Central memory CD4-positive, alpha-beta T cell (primary cell): ENCODE data around the gene CIAO3.
"Not testable (repeated sequence)": the region's sequence is repeated elsewhere in the genome, so short reads cannot be mapped to it uniquely, and the experiment has no call there.

ENCODE experiments used
- DNase-seq: peaks from one replicate; pipeline ENCODE4 v3.0.0; 2022
- total RNA-seq, 3 experiments: gene quantifications; one replicate each; lab custom pipeline; 2026; lab: John Stamatoyannopoulos, UW

Gene CIAO3
- 38.3 to 45.5 (median 42.8) reads per million in 3 experiments for total RNA-seq

- peak; percentile 89 for DNase-seq
These were observed at the start of gene CIAO3 for GRCh38 chr16:740764-741505. Gene CIAO3 (minus strand): TSS chr16:740997. CDS start chr16:740985, 12 bp downstream.

- DNase-seq: no peak
These were observed 49.3 kb upstream of the CIAO3 start for GRCh38 chr16:790086-790485.

GRCh38 chr16:789191-789850 is 48.5 kb upstream of the CIAO3 start:
- DNase-seq: no peak

- peak; percentile 93 for DNase-seq
These were observed 47.8 kb upstream of the CIAO3 start, which contains the start of gene CHTF18 for GRCh38 chr16:788399-789126. Gene CHTF18 (plus strand): TSS chr16:788620. CDS start chr16:788685, 65 bp downstream.

GRCh38 chr16:787978-788398 is 47.2 kb upstream of the CIAO3 start, which contains the start of gene RPUSD1:
Gene RPUSD1 (minus strand): TSS chr16:788381. CDS start chr16:787737, 644 bp downstream.
- no peak for DNase-seq

GRCh38 chr16:787321-787966 is 46.6 kb upstream of the CIAO3 start:
- DNase-seq: no peak

GRCh38 chr16:785563-786535 is 45.1 kb upstream of the CIAO3 start:
- DNase-seq: peak; percentile 63

GRCh38 chr16:784431-784830 is 43.6 kb upstream of the CIAO3 start:
- no peak for DNase-seq

- no peak for DNase-seq
These were observed 42.8 kb upstream of the CIAO3 start for GRCh38 chr16:783404-784161.

- DNase-seq: no peak
These were observed 42.1 kb upstream of the CIAO3 start for GRCh38 chr16:782766-783403.

- DNase-seq: no peak
These were observed 41.5 kb upstream of the CIAO3 start for GRCh38 chr16:782258-782657.

- DNase-seq: no peak
These were observed 40.7 kb upstream of the CIAO3 start for GRCh38 chr16:781346-782010.

GRCh38 chr16:780296-780695 is 39.5 kb upstream of the CIAO3 start:
- no peak for DNase-seq

GRCh38 chr16:779561-779960 is 38.8 kb upstream of the CIAO3 start:
- DNase-seq: no peak

GRCh38 chr16:778909-779527 is 38.2 kb upstream of the CIAO3 start:
- DNase-seq: no peak

GRCh38 chr16:778447-778846 is 37.6 kb upstream of the CIAO3 start:
- no peak for DNase-seq

- DNase-seq: no peak
These were observed 37.0 kb upstream of the CIAO3 start for GRCh38 chr16:777826-778225.

GRCh38 chr16:776824-777223 is 36.0 kb upstream of the CIAO3 start:
- DNase-seq: no peak

GRCh38 chr16:776298-776697 is 35.5 kb upstream of the CIAO3 start:
- not testable (repeated sequence) for DNase-seq
